Measurements from ENCODE around the gene NCAPG2. TPM values are rescaled to one million over a fixed set of nuclear protein-coding genes. Genes with fewer than 3 reads are reported as not detected.

NCAPG2 gene
- total RNA-seq, 1 experiment from 2014 or later: 99.5 TPM

DNA sequence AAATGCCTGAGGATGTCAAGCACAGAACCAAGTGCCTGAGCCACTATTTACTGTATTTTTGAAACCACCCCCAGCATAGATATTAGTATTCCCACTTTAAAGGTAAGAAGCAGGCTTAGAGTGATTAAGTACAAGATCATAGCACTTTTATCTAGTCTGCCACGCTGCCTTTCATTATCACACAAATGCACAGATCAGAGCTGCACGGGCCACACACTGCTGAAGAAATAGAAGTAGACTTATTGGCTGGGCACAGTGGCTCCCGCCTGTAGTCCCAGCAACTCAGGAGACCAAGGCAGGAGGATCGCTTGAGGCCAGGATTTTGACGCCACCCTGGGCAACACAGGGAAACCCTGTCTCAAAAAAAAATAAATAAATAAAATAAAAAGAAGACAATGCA is 38.2 kb downstream of the NCAPG2 start:
- POLR2A ChIA-PET (ENCODE audit: unreplicated experiment): no interaction called here
- DNase-seq: no peak
- Histone ChIP-seq H3K4me3 (no peak overlapping the region), H3K9me3 (ENCODE audit: insufficient read depth, low read depth) (no peaks in the 10 kb centered on the region), H3K27ac (no peak overlapping the region), H3K4me2 (no peak overlapping the region), H3K79me2 (ENCODE audit: low read depth) (no peaks in the 10 kb centered on the region), H4K20me1 (ENCODE audit: insufficient read depth) (no peaks in the 10 kb centered on the region), H3K9me2 (ENCODE audit: insufficient read depth) (no peaks in the 10 kb centered on the region), H3K27me3 (ENCODE audit: insufficient read depth, low read depth) (no peaks in the 10 kb centered on the region), H3K36me3 (ENCODE audit: low read depth) (peaks cover 30% of the 10 kb centered on the region), H3F3A (ENCODE audit: insufficient read depth, low read depth) (no peaks in the 10 kb centered on the region), H2AFZ (no peak overlapping the region), H3K4me1 (replicated peaks; ENCODE audit: insufficient read depth) (no peaks in the 10 kb centered on the region)
- TF ChIP-seq EZH2 (IDR thresholded peaks at IDR 0.05; ENCODE audit: low read depth) (no peak), CTCF (conservative IDR thresholded peaks at IDR 0.05) (no peak)
- intact Hi-C loops (cut with micrococcal nuclease; ENCODE audit: unreplicated experiment): no loop called here
- no TSS peak for BruUV-seq (replicated peaks)
- CTCF ChIA-PET: no interaction called here

GRCh38 chr7:158664406-158664805 is 40.2 kb downstream of the NCAPG2 start:
- Histone ChIP-seq H3K79me2 (ENCODE audit: low read depth) (no peaks in the 10 kb centered on the region), H3F3A (ENCODE audit: insufficient read depth, low read depth) (no peaks in the 10 kb centered on the region; the same call in 1 of the 2 replicates), H3K9me3 (ENCODE audit: insufficient read depth, low read depth) (no peaks in the 10 kb centered on the region), H3K4me2 (no peak overlapping the region), H3K27ac (no peak overlapping the region), H3K4me1 (replicated peaks; ENCODE audit: insufficient read depth) (no peaks in the 10 kb centered on the region), H3K27me3 (ENCODE audit: insufficient read depth, low read depth) (no peaks in the 10 kb centered on the region), H3K36me3 (ENCODE audit: low read depth) (peaks cover 30% of the 10 kb centered on the region), H4K20me1 (ENCODE audit: insufficient read depth) (no peaks in the 10 kb centered on the region), H2AFZ (no peak overlapping the region), H3K9me2 (ENCODE audit: insufficient read depth) (no peaks in the 10 kb centered on the region), H3K4me3 (no peak overlapping the region)
- TF ChIP-seq CTCF (conservative IDR thresholded peaks at IDR 0.05): no peak
- no peak for TF ChIP-seq EZH2 (IDR thresholded peaks at IDR 0.05; ENCODE audit: low read depth)
- CTCF ChIA-PET: no interaction called here
- BruUV-seq (replicated peaks): no TSS peak
- DNase-seq: no peak
- intact Hi-C loops (cut with micrococcal nuclease; ENCODE audit: unreplicated experiment): no loop called here
- POLR2A ChIA-PET (ENCODE audit: unreplicated experiment): interaction anchor here (0.6 kb wide), 1 partner anchor 17 kb away, joined by 3 read pairs; no protein-coding TSS in a partner anchor

DNA sequence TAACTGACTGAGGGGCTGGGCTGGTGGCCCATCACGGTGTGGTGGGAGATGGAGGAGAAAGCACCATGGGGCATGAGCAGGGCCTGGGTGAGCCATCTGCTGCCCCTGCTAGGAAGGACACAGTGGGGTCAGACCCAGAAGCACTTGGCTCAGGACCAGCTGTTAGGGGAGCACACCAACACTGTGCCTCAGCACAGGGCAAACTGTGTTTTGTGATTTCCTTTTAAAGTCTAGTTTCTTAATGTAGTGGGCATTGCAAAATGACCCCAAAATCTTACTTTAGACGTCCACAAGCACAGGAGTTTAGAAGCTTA is 41.2 kb downstream of the NCAPG2 start:
- no peaks in the 10 kb centered on the region for H3K9me2 ChIP-seq (ENCODE audit: insufficient read depth)
- no peaks in the 10 kb centered on the region for H3K79me2 ChIP-seq (ENCODE audit: low read depth)
- H3K27me3 ChIP-seq (ENCODE audit: insufficient read depth, low read depth): no peaks in the 10 kb centered on the region
- peaks cover 26% of the 10 kb centered on the region; the same call in 1 of the 2 replicates for H3K36me3 ChIP-seq (ENCODE audit: low read depth)
- H3K9me3 ChIP-seq (ENCODE audit: insufficient read depth, low read depth): no peaks in the 10 kb centered on the region
- BruUV-seq (replicated peaks): no TSS peak
- no peak overlapping the region for H3K4me3 ChIP-seq
- intact Hi-C loops (cut with micrococcal nuclease; ENCODE audit: unreplicated experiment): no loop called here
- ChIA-PET CTCF (no interaction called here), POLR2A (ENCODE audit: unreplicated experiment) (no interaction called here)
- DNase-seq: no peak
- TF ChIP-seq EZH2 (IDR thresholded peaks at IDR 0.05; ENCODE audit: low read depth) (no peak), CTCF (conservative IDR thresholded peaks at IDR 0.05) (no peak)
- H3K4me1 ChIP-seq (replicated peaks; ENCODE audit: insufficient read depth): no peaks in the 10 kb centered on the region
- H3K27ac ChIP-seq: no peak overlapping the region
- no peak overlapping the region for H3K4me2 ChIP-seq
- no peaks in the 10 kb centered on the region for H4K20me1 ChIP-seq (ENCODE audit: insufficient read depth)
- H3F3A ChIP-seq (ENCODE audit: insufficient read depth, low read depth): no peaks in the 10 kb centered on the region; the same call in none of the 2 replicates
- no peak overlapping the region for H2AFZ ChIP-seq
